NCI-H2227 (cell line): ENCODE measurements around the gene CNTNAP2.

Experiments
- DNase-seq: peaks from one replicate; lab custom pipeline; 2025; ENCODE audit not compliant: unreplicated experiment; lab: John Stamatoyannopoulos, UW

The CNTNAP2 gene

GRCh38 chr7:148211740-148212151, 2095.1 kb downstream of the CNTNAP2 start:
- DNase-seq: no peak

DNA sequence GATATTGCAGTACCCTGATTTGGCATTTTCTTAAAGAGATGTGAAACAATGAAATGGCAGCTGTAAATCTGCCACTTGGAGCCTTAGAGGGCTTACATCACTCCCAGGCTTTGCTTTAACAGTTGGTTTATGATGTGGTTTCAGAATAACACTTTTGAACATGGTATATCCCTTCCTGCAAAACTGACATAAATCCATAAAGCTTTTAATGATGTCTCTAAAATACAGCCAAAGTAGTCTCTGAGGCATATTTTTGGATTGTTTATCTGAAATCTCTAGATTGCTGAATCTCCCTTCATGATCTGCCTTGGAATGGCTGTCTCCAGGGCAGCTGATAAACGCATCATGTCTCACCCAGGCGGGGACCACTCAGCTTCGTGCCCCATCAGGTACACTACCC, 2096.1 kb downstream of the CNTNAP2 start:
- DNase-seq: no peak

GRCh38 chr7:148214101-148214500, 2097.5 kb downstream of the CNTNAP2 start:
- no peak for DNase-seq

- no peak for DNase-seq
These were observed 2102.0 kb downstream of the CNTNAP2 start for GRCh38 chr7:148218603-148219002.

DNA sequence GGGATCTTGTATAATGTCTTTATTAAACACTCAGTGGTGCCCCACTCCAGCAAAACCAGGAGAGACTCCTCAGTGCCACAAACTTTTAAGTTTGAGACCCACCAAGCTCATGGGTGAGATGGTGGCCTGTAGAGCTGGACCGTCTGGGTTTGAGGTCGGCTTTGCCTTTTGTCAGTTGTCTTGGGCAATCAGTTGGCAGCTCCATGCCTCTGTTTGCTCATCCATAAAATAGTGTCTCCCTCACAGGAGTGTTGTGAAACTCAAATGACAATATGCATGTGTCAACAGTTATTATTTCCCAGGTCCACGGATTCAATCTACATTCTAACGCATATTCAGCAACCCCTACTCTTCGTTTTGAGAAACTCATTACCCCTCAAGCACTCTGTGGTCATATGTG, 2106.1 kb downstream of the CNTNAP2 start:
- DNase-seq: no peak

DNA sequence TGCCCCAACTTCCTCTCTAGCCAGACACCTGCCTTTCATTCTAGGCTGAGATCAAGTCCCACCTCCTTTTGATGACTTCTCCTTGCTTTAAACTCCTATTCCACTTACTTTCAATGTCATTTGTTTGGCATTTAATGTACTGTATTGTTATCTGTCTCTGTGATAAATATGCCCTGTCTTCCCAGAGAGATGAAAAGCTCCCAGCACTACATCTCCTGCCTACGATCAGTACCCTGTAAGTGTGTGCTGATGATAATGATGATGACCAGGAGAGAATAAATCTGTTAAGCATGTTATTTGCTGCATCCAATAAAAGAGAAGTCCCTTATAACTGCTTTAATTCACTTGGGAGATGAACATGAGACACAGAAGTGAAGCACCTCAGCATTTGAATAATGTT, 2106.6 kb downstream of the CNTNAP2 start:
- DNase-seq: peak; percentile 10

GRCh38 chr7:148223738-148224137, 2107.1 kb downstream of the CNTNAP2 start:
- no peak for DNase-seq

- no peak for DNase-seq
These were observed 2113.7 kb downstream of the CNTNAP2 start for GRCh38 chr7:148230296-148230695.

- no peak for DNase-seq
These were observed 2114.3 kb downstream of the CNTNAP2 start for GRCh38 chr7:148230883-148231282.

GRCh38 chr7:148232784-148233183, 2116.2 kb downstream of the CNTNAP2 start:
- DNase-seq: no peak

- no peak for DNase-seq
These were observed 2118.1 kb downstream of the CNTNAP2 start for GRCh38 chr7:148234715-148235114.

DNA sequence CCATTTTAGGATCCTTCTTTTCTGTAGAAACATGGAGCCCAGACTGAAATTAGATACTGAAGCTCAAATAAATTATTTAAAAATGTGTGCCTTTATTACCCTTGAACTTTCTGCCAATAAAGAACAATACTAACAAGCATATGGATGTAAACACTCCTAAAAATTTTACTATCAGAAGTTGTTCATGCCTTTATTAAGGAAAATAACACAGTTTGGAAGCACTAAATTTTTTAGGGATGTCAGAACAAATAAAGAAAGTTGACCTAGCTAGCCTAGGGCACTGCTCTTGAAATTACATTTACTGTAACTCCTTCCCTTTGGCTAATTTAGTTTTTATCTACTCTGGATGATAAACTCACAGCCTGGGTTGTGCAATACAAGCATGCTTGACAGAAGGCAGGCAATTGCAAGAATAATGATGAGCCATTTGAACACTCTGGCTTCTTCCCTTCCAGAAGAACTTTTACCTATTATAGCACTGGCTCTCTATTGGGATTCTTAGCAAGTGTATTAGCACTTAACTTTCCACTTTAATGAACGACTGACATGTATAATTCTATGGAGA, 2122.2 kb downstream of the CNTNAP2 start:
- no peak for DNase-seq

- DNase-seq: no peak
These were observed 2125.2 kb downstream of the CNTNAP2 start for GRCh38 chr7:148241700-148242293.

DNA sequence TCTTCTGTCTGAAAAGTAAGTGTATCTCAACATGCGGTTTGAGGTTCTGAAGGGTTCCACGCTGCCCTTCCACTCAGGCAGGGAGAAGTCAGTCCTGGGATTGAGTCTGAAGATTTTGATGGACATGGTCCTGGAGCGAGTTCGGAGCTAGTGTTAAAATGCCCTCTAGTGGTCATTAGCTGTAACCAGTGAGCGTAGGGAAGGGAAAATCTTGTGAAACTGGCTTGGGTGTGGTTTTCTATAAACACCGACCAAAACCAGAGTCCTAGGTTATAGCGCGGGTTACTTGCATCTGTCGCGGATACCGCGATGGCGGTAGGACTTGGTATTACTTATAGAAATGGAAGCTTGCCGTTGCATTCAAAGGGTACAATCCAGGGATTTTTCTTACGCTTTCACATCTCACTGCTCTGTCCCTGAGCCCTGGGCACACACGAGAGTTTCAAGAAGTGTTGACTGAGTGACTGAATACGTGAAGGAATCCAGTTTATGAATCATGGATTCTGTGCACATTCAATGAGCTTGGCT, 2125.8 kb downstream of the CNTNAP2 start:
- DNase-seq: peak; percentile 85

DNA sequence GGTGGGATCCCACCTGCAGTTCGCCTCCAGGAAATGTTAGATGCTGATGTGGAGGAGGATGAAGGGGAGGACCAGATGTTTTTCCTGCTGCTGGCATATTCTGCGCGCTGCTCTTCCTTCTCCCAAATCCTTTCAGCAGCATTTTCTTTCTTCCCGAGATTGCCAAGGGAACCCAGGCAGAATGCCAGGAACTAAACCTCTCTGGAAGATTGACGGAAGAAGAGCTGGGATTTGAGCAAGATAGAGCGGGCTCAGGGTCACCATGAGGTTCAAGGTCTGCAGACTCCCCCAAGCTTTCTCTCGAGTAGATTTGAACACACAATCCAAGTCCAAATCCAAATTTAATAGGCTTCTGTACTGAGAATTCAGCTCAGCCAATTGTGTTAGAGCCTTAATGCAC, 2128.8 kb downstream of the CNTNAP2 start:
- no peak for DNase-seq

DNA sequence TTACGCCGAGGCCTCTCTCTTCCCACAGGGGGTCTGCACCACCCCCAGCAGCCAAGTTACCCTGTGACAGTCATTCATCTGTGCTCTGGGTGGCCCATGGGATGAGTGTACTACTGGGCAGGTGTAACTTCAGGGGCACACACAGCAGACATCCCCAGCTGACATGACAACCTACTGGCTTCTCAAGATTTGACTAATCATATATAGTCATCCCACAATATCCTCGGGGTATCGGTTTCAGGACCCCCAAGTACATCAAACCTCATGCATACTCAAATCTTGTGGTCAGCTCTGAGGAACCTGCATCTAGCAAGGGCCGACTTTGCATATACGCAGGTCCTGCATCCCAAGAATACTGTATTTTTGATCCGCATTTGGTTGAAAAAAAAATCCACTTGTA, 2137.0 kb downstream of the CNTNAP2 start:
- no peak for DNase-seq

DNA sequence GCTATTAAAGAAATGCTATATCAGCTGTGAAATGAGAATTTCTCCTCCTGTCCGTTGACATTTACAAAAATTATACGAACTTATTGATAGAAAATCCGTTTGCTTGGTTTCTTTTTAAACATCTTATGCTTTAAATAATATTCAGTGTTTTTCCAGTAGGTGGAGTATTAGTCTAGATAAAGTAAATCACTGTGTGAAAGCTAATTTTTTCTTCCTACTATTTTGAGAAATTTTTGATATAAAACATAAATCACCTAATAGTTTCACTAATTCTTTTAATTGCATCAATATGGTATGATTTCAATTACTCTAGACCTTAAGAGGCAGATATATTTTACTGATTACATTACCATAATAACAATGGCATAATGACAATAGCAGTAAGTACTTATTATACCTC, 2138.7 kb downstream of the CNTNAP2 start:
- no peak for DNase-seq

DNA sequence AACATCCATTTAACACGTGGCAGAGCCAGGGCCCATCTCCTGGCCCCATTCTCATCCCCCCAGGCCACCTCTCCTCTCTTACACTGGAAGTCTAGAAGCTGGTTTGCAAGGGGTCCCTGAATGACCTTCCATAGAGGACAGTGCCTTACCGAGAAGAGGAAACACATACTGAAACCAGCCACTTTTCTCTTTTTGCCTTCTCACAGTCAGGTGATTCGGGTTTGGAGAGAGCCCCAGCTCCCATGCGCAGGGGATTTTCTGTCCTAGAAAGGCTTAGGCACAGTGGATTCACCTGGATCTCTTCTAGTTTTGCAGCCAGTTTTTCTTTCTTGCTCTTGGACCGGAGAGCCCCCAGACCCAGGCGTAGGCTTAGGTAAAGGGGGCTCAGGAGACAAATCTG, 2139.8 kb downstream of the CNTNAP2 start:
- no peak for DNase-seq

- no peak for DNase-seq
These were observed 2144.0 kb downstream of the CNTNAP2 start for GRCh38 chr7:148260599-148260998.

GRCh38 chr7:148261523-148261922, 2144.9 kb downstream of the CNTNAP2 start:
- no peak for DNase-seq

DNA sequence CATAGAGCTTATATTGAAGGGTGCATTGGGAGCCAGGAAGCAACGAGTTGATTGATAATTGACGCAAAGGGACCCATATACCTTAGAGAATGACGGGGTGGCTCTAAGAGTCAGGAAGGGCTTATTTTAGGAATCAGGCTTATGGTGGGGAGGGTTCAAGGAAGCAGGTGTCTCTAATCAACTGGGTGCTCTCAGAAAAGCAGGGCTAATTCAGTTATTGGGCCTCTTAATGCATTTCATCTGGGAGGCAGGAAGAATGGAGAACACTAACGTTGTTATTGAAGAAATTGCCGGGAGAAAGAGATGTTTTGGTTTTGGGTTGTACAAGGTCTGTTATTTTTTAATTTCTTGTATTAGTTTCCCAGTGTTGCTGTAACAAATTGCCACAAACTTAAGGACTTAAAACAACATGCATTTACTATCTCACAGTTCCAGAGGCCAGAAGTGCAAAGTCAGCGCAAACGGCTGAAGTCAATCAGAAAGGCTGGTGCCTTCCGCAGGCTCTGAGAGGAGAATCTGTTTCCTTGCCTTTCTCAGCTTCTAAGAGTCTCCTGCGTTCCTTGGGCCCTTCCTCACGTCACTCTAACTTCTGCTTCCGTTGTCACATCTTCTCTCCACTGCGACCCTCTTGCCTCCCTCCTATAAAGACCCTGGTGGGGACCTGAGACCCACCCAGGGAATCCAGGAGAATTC, 2145.5 kb downstream of the CNTNAP2 start:
- peak; percentile 33 for DNase-seq

DNA sequence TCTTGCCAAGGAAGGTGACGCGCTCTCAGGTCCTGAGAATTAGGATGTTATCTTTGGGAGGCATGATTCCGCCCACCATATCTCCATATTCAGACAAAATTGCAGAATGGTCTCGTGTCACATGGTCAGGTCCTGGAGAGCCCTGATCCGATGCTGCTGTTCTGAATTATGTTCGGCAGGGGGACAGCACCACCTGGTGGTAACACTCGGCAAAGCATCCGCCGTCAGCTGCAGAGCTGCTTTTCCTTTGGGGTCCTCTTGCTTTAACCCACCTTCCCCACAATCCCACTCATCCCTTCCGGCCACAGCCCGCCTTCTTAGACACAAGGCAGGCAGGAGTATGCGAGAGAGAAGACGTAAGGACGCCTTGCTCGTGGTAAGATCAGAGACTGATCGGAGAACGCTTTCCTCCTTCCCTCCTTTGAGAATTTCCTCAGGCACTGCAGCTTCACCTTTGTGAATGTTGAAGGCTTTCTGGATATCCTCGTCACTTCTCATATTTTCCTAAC, 2146.2 kb downstream of the CNTNAP2 start:
- DNase-seq: peak; percentile 89
